GM23338 (cell line): ENCODE results near the gene MBLAC1. TPM values are rescaled to one million over a fixed set of nuclear protein-coding genes. Genes with fewer than 3 reads are reported as not detected.
A peak's percentile ranks its signal among the peaks of the same experiment; 100 is the strongest.

Source experiments
- ATAC-seq: fragments of 200-7000 bp; cut with Tn5 transposase; 3 replicates; pipeline ENCODE4 v1.9.1; 2020
- DNase-seq: peaks from one replicate; pipeline ENCODE4 v3.0.0-alpha.2; 2015; ENCODE audit warnings: low spot score
- H2AFZ ChIP-seq: fragments of 200-600 bp; sonication (generic); 2 replicates; pipeline ENCODE4 v1.8.0; 2016; ENCODE audit warnings: antibody characterized with exemption, mild to moderate bottlenecking, moderate library complexity
- H3F3A ChIP-seq: fragments of 200-600 bp; sonication (generic); replicated peaks from 2 replicates; pipeline ENCODE4 v1.8.0; 2017; ENCODE audit warnings: antibody characterized with exemption, mixed run types, low read depth
- H3K27ac ChIP-seq: fragments of 200-600 bp; sonication (generic); 2 replicates; pipeline ENCODE4 v1.6.1; 2016; ENCODE audit warnings: low read depth
- H3K27me3 ChIP-seq: fragments of 200-600 bp; sonication (generic); 2 replicates; pipeline ENCODE4 v1.8.0; 2016; ENCODE audit warnings: mild to moderate bottlenecking, mixed run types, moderate library complexity; ENCODE audit not compliant: insufficient read depth
- H3K36me3 ChIP-seq: fragments of 200-600 bp; sonication (generic); 2 replicates; pipeline ENCODE4 v1.8.0; 2016; ENCODE audit warnings: mild to moderate bottlenecking; ENCODE audit not compliant: insufficient read depth
- H3K4me1 ChIP-seq: fragments of 200-600 bp; sonication (generic); 2 replicates; pipeline ENCODE4 v1.8.0; 2016; ENCODE audit warnings: mild to moderate bottlenecking, moderate library complexity; ENCODE audit not compliant: insufficient read depth
- H3K4me2 ChIP-seq: fragments of 200-600 bp; sonication (generic); 2 replicates; pipeline ENCODE4 v1.7.1; 2017; ENCODE audit warnings: mixed run types
- H3K4me3 ChIP-seq: fragments of 200-600 bp; sonication (generic); 2 replicates; pipeline ENCODE4 v1.6.1; 2016; ENCODE audit warnings: mixed run types
- H3K79me2 ChIP-seq: fragments of 200-600 bp; sonication (generic); replicated peaks from 2 replicates; pipeline ENCODE4 v1.8.0; 2017; ENCODE audit warnings: mild to moderate bottlenecking; ENCODE audit not compliant: insufficient read depth
- H3K9me2 ChIP-seq: fragments of 200-600 bp; sonication (generic); 2 replicates; pipeline ENCODE4 v1.8.0; 2017; ENCODE audit not compliant: insufficient read depth
- H4K20me1 ChIP-seq: fragments of 200-600 bp; sonication (generic); replicated peaks from 2 replicates; pipeline ENCODE4 v1.8.0; 2017; ENCODE audit warnings: mild to moderate bottlenecking; ENCODE audit not compliant: insufficient read depth
- H3K27ac Mint-ChIP-seq: 2 replicates; pipeline ENCODE4 v1.8.0; 2020; ENCODE audit warnings: inconsistent platforms, mild to moderate bottlenecking, moderate library complexity, mixed read lengths
- H3K27me3 Mint-ChIP-seq: 3 replicates; pipeline ENCODE4 v1.8.0; 2022; ENCODE audit warnings: low read depth, mild to moderate bottlenecking, moderate library complexity, mixed read lengths, inconsistent platforms; ENCODE audit not compliant: insufficient read depth, poor library complexity
- H3K36me3 Mint-ChIP-seq: 3 replicates; pipeline ENCODE4 v1.8.0; 2021; ENCODE audit warnings: low read depth, mild to moderate bottlenecking, inconsistent platforms, moderate library complexity, mixed read lengths
- H3K4me1 Mint-ChIP-seq: 3 replicates; pipeline ENCODE4 v1.8.0; 2020; ENCODE audit warnings: mild to moderate bottlenecking, inconsistent platforms, mixed read lengths
- H3K4me3 Mint-ChIP-seq: 3 replicates; pipeline ENCODE4 v1.8.0; 2021; ENCODE audit warnings: moderate library complexity, mild to moderate bottlenecking, inconsistent platforms, mixed read lengths
- H3K9me3 Mint-ChIP-seq: 3 replicates; pipeline ENCODE4 v1.8.0; 2020; ENCODE audit warnings: moderate library complexity, mild to moderate bottlenecking, inconsistent platforms, mixed read lengths
- CREB1 ChIP-seq: fragments of 250-450 bp; sonication (Bioruptor Pico); IDR thresholded peaks from 2 replicates; pipeline ENCODE4 v1.5.0; 2020; ENCODE audit warnings: low read depth, mild to moderate bottlenecking, moderate library complexity
- CTCF ChIP-seq, 2 experiments: fragments of 200-600 bp in 1 of 2; sonication (generic) in 1 of 2; conservative IDR thresholded peaks; 2 replicates each; pipeline versions ENCODE4 v1.5.1 to v1.6.1; 2016 to 2017; ENCODE audit warnings: antibody characterized with exemption in 2 of 2, low read depth in 2 of 2, mild to moderate bottlenecking in 2 of 2, moderate library complexity in 1 of 2
- EZH2 ChIP-seq: fragments of 200-600 bp; sonication (generic); IDR thresholded peaks from one replicate; pipeline ENCODE4 v1.8.0; 2017; ENCODE audit warnings: antibody characterized with exemption, mild to moderate bottlenecking, low read depth; ENCODE audit not compliant: unreplicated experiment
- EZH2phosphoT487 ChIP-seq: fragments of 200-600 bp; sonication (generic); IDR thresholded peaks from one replicate; pipeline ENCODE4 v1.8.1; 2018; ENCODE audit warnings: antibody characterized with exemption; ENCODE audit not compliant: unreplicated experiment
- JUNB ChIP-seq: IDR thresholded peaks from one replicate; pipeline ENCODE4 v1.6.1; 2016; ENCODE audit warnings: antibody characterized with exemption; ENCODE audit not compliant: unreplicated experiment
- POLR2AphosphoS5 ChIP-seq: IDR thresholded peaks from 2 replicates; pipeline ENCODE4 v1.6.1; 2016; ENCODE audit warnings: antibody characterized with exemption, low read depth
- REST ChIP-seq: IDR thresholded peaks from one replicate; pipeline ENCODE4 v1.6.1; 2018; ENCODE audit warnings: antibody characterized with exemption; ENCODE audit not compliant: unreplicated experiment
- ZNF114 ChIP-seq: fragments of 250-450 bp; sonication (Bioruptor Pico); IDR thresholded peaks from 2 replicates; pipeline ENCODE4 v1.5.0; 2020; ENCODE audit warnings: mild to moderate bottlenecking, moderate library complexity
- ZNF331 ChIP-seq: fragments of 250-450 bp; sonication (Bioruptor Pico); IDR thresholded peaks from 2 replicates; pipeline ENCODE4 v1.5.0; 2020; ENCODE audit warnings: low read depth, mild to moderate bottlenecking, moderate library complexity
- ZNF462 ChIP-seq: fragments of 250-450 bp; sonication (Bioruptor Pico); IDR thresholded peaks from 2 replicates; pipeline ENCODE4 v1.5.0; 2020; ENCODE audit warnings: mild to moderate bottlenecking, moderate library complexity
- polyA plus RNA-seq: library from polyadenylated mRNA; unstranded; fragments of >200 nt; fragmentation: Nextera tagmentation; extraction: Ambion mirVana; gene quantifications from 2 replicates; pipeline ENCODE4 v1.2.1, GENCODE V29; 2016
- total RNA-seq: library from RNA; depleted of rRNA; stranded (reverse); fragments of >200 nt; shearing (Covaris generic); gene quantifications from 2 replicates; pipeline ENCODE4 v1.2.3, GENCODE V29; 2014

MBLAC1 gene
- total and polyA plus RNA-seq, 2 experiments from 2014 or later = 2.7 to 5.7 TPM

- TF ChIP-seq ZNF462 (CRISPR knock-in tag) = no peak
- TF ChIP-seq EZH2phosphoT487 = no peak
- no peak for TF ChIP-seq JUNB
These were observed 39.7 kb downstream of the MBLAC1 start (continued) for GRCh38 chr7:100166317-100166940.

GRCh38 chr7:100166970-100167911 is 40.5 kb downstream of the MBLAC1 start:
- H3K9me2 ChIP-seq = no peaks in the 10 kb centered on the region
- H4K20me1 ChIP-seq = no peaks in the 10 kb centered on the region; the same call in 1 of the 2 replicates
- no peak overlapping the region for H3K27ac ChIP-seq
- peak overlapping the region; percentile 57 for H2AFZ ChIP-seq
- Mint-ChIP-seq H3K4me1 (peaks cover 53% of the 10 kb centered on the region), H3K27me3 (peaks cover 43% of the 10 kb centered on the region), H3K9me3 (no peaks in the 10 kb centered on the region), H3K27ac (no peak overlapping the region), H3K4me3 (peak overlapping the region; percentile 83), H3K36me3 (no peaks in the 10 kb centered on the region; the same call in 2 of the 3 replicates)
- H3K36me3 ChIP-seq = no peaks in the 10 kb centered on the region
- H3K27me3 ChIP-seq = peaks cover 16% of the 10 kb centered on the region
- DNase-seq = no peak
- ATAC-seq = no peak
- H3K4me3 ChIP-seq = peak overlapping the region; percentile 73
- peaks cover 35% of the 10 kb centered on the region for H3K4me1 ChIP-seq
- peak overlapping the region; percentile 90 for H3K4me2 ChIP-seq
- no peaks in the 10 kb centered on the region for H3K79me2 ChIP-seq
- H3F3A ChIP-seq = peaks cover 28% of the 10 kb centered on the region; the same call in 1 of the 2 replicates
- TF ChIP-seq EZH2phosphoT487 (no peak), CREB1 (CRISPR knock-in tag) (no peak), POLR2AphosphoS5 (no peak), REST (no peak), ZNF114 (CRISPR knock-in tag) (no peak), EZH2 (no peak), CTCF (conservative IDR thresholded peaks at IDR 0.05; ENCODE audit: low read depth in 2 of 2) (no peak), ZNF331 (CRISPR knock-in tag) (no peak)
